H9 (cell line): ENCODE results near the gene PRX. TPM values are rescaled to one million over a fixed set of nuclear protein-coding genes. Genes with fewer than 3 reads are reported as not detected.

ENCODE experiments used
- DNase-seq: peaks from one replicate; pipeline ENCODE4 v3.0.0-alpha.2; 2017
- H2AFZ ChIP-seq: one replicate; pipeline ENCODE4 v1.6.1; 2013; ENCODE audit warnings: mild to moderate bottlenecking, low read length, control low read depth, moderate library complexity
- H2AK5ac ChIP-seq: 2 replicates; pipeline ENCODE4 v1.6.1; 2013; ENCODE audit warnings: low read length, control low read depth, mixed read lengths; ENCODE audit not compliant: insufficient read length
- H2BK120ac ChIP-seq: one replicate; pipeline ENCODE4 v1.6.1; 2013; ENCODE audit warnings: low read depth, mild to moderate bottlenecking, low read length, control low read depth, inconsistent platforms; ENCODE audit not compliant: poor library complexity, severe bottlenecking
- H2BK12ac ChIP-seq: 2 replicates; pipeline ENCODE4 v1.6.1; 2013; ENCODE audit warnings: low read length, control low read depth, mixed read lengths, low read depth; ENCODE audit not compliant: insufficient read length
- H2BK15ac ChIP-seq: 2 replicates; pipeline ENCODE4 v1.6.1; 2013; ENCODE audit warnings: low read depth, low read length, control low read depth
- H2BK20ac ChIP-seq: one replicate; pipeline ENCODE4 v1.6.1; 2013; ENCODE audit warnings: low read depth, mild to moderate bottlenecking, low read length, control low read depth, inconsistent platforms; ENCODE audit not compliant: poor library complexity, severe bottlenecking
- H2BK5ac ChIP-seq: 2 replicates; pipeline ENCODE4 v1.6.1; 2013; ENCODE audit warnings: low read length, control low read depth, mixed read lengths; ENCODE audit not compliant: insufficient read length
- H3K14ac ChIP-seq: 2 replicates; pipeline ENCODE4 v1.6.1; 2013; ENCODE audit warnings: low read length, control low read depth; ENCODE audit not compliant: insufficient read depth
- H3K18ac ChIP-seq: 2 replicates; pipeline ENCODE4 v1.6.1; 2013; ENCODE audit warnings: low read depth, mild to moderate bottlenecking, mixed read lengths, low read length, control low read depth; ENCODE audit not compliant: insufficient read length
- H3K23ac ChIP-seq: 2 replicates; pipeline ENCODE4 v1.6.1; 2013; ENCODE audit warnings: low read length, control low read depth, mixed read lengths, low read depth; ENCODE audit not compliant: insufficient read length
- H3K23me2 ChIP-seq: 2 replicates; pipeline ENCODE4 v1.6.1; 2013; ENCODE audit warnings: low read depth, mild to moderate bottlenecking, mixed read lengths, low read length, control low read depth; ENCODE audit not compliant: insufficient read length, poor library complexity, severe bottlenecking
- H3K27ac ChIP-seq: 2 replicates; pipeline ENCODE4 v1.5.1; 2013; ENCODE audit warnings: low read length, control low read depth, mixed read lengths, low read depth; ENCODE audit not compliant: insufficient read length
- H3K27me3 ChIP-seq: 2 replicates; pipeline ENCODE4 v1.6.1; 2013; ENCODE audit warnings: low read length, control low read depth, inconsistent platforms; ENCODE audit not compliant: insufficient read depth
- H3K4ac ChIP-seq: 2 replicates; pipeline ENCODE4 v1.6.1; 2013; ENCODE audit warnings: low read depth, mild to moderate bottlenecking, control low read depth, inconsistent platforms, low read length, moderate library complexity
- H3K4me1 ChIP-seq: 2 replicates; pipeline ENCODE4 v1.6.1; 2013; ENCODE audit warnings: low read length, control low read depth, inconsistent platforms; ENCODE audit not compliant: insufficient read depth
- H3K4me2 ChIP-seq: 2 replicates; pipeline ENCODE4 v1.6.1; 2013; ENCODE audit warnings: low read length, control low read depth, mixed read lengths; ENCODE audit not compliant: insufficient read length, insufficient read depth
- H3K56ac ChIP-seq: 2 replicates; pipeline ENCODE4 v1.6.1; 2013; ENCODE audit warnings: low read depth, mild to moderate bottlenecking, mixed read lengths, low read length, control low read depth; ENCODE audit not compliant: insufficient read length
- H3K79me1 ChIP-seq: 2 replicates; pipeline ENCODE4 v1.6.1; 2013; ENCODE audit warnings: low read depth, mild to moderate bottlenecking, moderate library complexity, low read length, control low read depth, inconsistent platforms; ENCODE audit not compliant: insufficient read depth, poor library complexity, severe bottlenecking
- H3K79me2 ChIP-seq: 2 replicates; pipeline ENCODE4 v1.6.1; 2013; ENCODE audit warnings: low read length, control low read depth, inconsistent platforms; ENCODE audit not compliant: insufficient read depth
- H3K9ac ChIP-seq: 2 replicates; pipeline ENCODE4 v1.6.1; 2013; ENCODE audit warnings: low read length, control low read depth, mixed read lengths; ENCODE audit not compliant: insufficient read length; ENCODE audit errors: extremely low read depth
- H3K9me3 ChIP-seq: one replicate; pipeline ENCODE4 v1.6.1; 2013; ENCODE audit warnings: low read depth, low read length, inconsistent platforms; ENCODE audit not compliant: control insufficient read depth
- H3T11ph ChIP-seq: one replicate; pipeline ENCODE4 v1.6.1; 2013; ENCODE audit warnings: mild to moderate bottlenecking, low read length, control low read depth, inconsistent platforms
- H4K20me1 ChIP-seq: one replicate; pipeline ENCODE4 v1.6.1; 2013; ENCODE audit not compliant: control insufficient read depth, insufficient read length, insufficient read depth
- H4K5ac ChIP-seq: 2 replicates; pipeline ENCODE4 v1.6.1; 2013; ENCODE audit warnings: low read depth, mild to moderate bottlenecking, mixed read lengths, low read length, control low read depth; ENCODE audit not compliant: insufficient read length
- H4K8ac ChIP-seq: replicated peaks from 2 replicates; pipeline ENCODE4 v1.6.1; 2013; ENCODE audit warnings: low read length, control low read depth, mixed read lengths, low read depth; ENCODE audit not compliant: insufficient read length
- H4K91ac ChIP-seq: 2 replicates; pipeline ENCODE4 v1.6.1; 2013; ENCODE audit warnings: low read depth, mild to moderate bottlenecking, moderate library complexity, mixed read lengths, low read length, control low read depth; ENCODE audit not compliant: insufficient read length
- H3K27ac Mint-ChIP-seq, 3 experiments: 2 replicates in 2 of 3; 3 replicates in 1 of 3; pipeline ENCODE4 v1.8.0; 2020 to 2021; ENCODE audit warnings: mixed read lengths in 3 of 3, mild to moderate bottlenecking in 1 of 3, moderate library complexity in 1 of 3
- H3K27me3 Mint-ChIP-seq: 2 replicates; pipeline ENCODE4 v1.8.0; 2021; ENCODE audit warnings: low read depth, mild to moderate bottlenecking, moderate library complexity, mixed read lengths
- H3K36me3 Mint-ChIP-seq, 3 experiments: 2 replicates in 2 of 3; 3 replicates in 1 of 3; pipeline ENCODE4 v1.8.0; 2020 to 2021; ENCODE audit warnings: low read depth in 3 of 3, mixed read lengths in 3 of 3; ENCODE audit not compliant: insufficient read depth in 1 of 3
- H3K4me1 Mint-ChIP-seq, 2 experiments: 2 replicates each; pipeline ENCODE4 v1.8.0; 2020; ENCODE audit warnings: mixed read lengths in 2 of 2
- H3K4me3 Mint-ChIP-seq, 2 experiments: 2 replicates in 1 of 2; 3 replicates in 1 of 2; pipeline ENCODE4 v1.8.0; 2020 to 2021; ENCODE audit warnings: mild to moderate bottlenecking in 2 of 2, mixed read lengths in 2 of 2, moderate library complexity in 1 of 2
- H3K9me3 Mint-ChIP-seq, 2 experiments: 2 replicates in 1 of 2; 3 replicates in 1 of 2; pipeline ENCODE4 v1.8.0; 2020; ENCODE audit warnings: mild to moderate bottlenecking in 2 of 2, mixed read lengths in 2 of 2, moderate library complexity in 1 of 2
- CTCF ChIP-seq: fragments of 200-600 bp; sonication (generic); conservative IDR thresholded peaks from 3 replicates; pipeline ENCODE4 v1.8.0; 2021; ENCODE audit warnings: antibody characterized with exemption, mild to moderate bottlenecking
- WGBS: extraction: QIAGEN DNeasy Blood & Tissue Kit; methylation state at CpG from one replicate; pipeline ENCODE4 v1.1.7; 2013; ENCODE audit warnings: missing lambda C conversion rate, low lambda C conversion rate, mixed read lengths; ENCODE audit not compliant: insufficient read length; ENCODE audit errors: extremely low coverage; 5-methylcytosine and 5-hydroxymethylcytosine counted together
- total RNA-seq: library from RNA; stranded (reverse); gene quantifications from 2 replicates; pipeline ENCODE4 v1.2.1, GENCODE V29; 2021

PRX gene
- total RNA-seq, 1 experiment from 2014 or later = 4.0 TPM

GRCh38 chr19:40423938-40424337, 10.8 kb upstream of the PRX start:
- Histone ChIP-seq H3K23me2 (peaks cover 16% of the 10 kb centered on the region), H2BK5ac (no peak overlapping the region), H2BK20ac (no peak overlapping the region), H3K4me2 (no peak overlapping the region), H3K18ac (no peak overlapping the region), H4K20me1 (no peaks in the 10 kb centered on the region), H2BK12ac (no peak overlapping the region), H4K8ac (no peak overlapping the region), H2AK5ac (no peak overlapping the region), H3K14ac (no peak overlapping the region), H3K27ac (no peak overlapping the region), H3K27me3 (no peaks in the 10 kb centered on the region), H3K23ac (no peak overlapping the region), H3K9me3 (no peaks in the 10 kb centered on the region), H3K79me2 (no peaks in the 10 kb centered on the region), H3K4ac (no peak overlapping the region), H3K56ac (no peak overlapping the region), H3K79me1 (no peaks in the 10 kb centered on the region), H2BK120ac (no peak overlapping the region), H4K91ac (no peak overlapping the region), H3T11ph (no peak overlapping the region), H3K9ac (no peak overlapping the region), H3K4me1 (no peaks in the 10 kb centered on the region; the same call in 1 of the 2 replicates), H2AFZ (no peak overlapping the region), H2BK15ac (no peak overlapping the region), H4K5ac (no peak overlapping the region)
- no peak for DNase-seq
- peaks cover 2% of the 10 kb centered on the region; the same call in 1 of the 2 replicates for H3K27me3 Mint-ChIP-seq
- H3K4me1 Mint-ChIP-seq = peaks cover 19% of the 10 kb centered on the region in 2 experiments
- H3K27ac Mint-ChIP-seq = no peak overlapping the region
- H3K9me3 Mint-ChIP-seq = peaks cover 0 to 3% of the 10 kb centered on the region in 2 experiments; a peak in 1 of 5 replicates
- no CpG with 5 or more reads among the region's 6 CpGs for WGBS
- peak overlapping the region in 1 of 2 experiments; percentile 50; a peak in 2 of 5 replicates for H3K4me3 Mint-ChIP-seq
- TF ChIP-seq CTCF = no peak
- peaks cover 0 to 5% (median 4%) of the 10 kb centered on the region in 3 experiments; a peak in 3 of 7 replicates for H3K36me3 Mint-ChIP-seq
